ENCODE data around the gene AAGAB.
"Not testable (repeated sequence)": the region's sequence is repeated elsewhere in the genome, so short reads cannot be mapped to it uniquely, and the experiment has no call there.

AAGAB gene

GRCh38 chr15:67253101-67253500 lies 1.4 kb downstream of the AAGAB start:
- peaks cover 11% of the 10 kb centered on the region for H3K4me1 ChIP-seq (ENCODE audit: control insufficient read depth, insufficient read depth, low read length, unreplicated experiment)
- peaks cover 47% of the 10 kb centered on the region for H3K79me2 ChIP-seq (ENCODE audit: control insufficient read depth, insufficient read depth, low read length, unreplicated experiment)
- peak overlapping the region; percentile 92; the same call in 1 of the 2 replicates for H3K27ac ChIP-seq (ENCODE audit: low read depth, low read length)
- no peak overlapping the region for H2AFZ ChIP-seq (ENCODE audit: low read length, unreplicated experiment)
- no peaks in the 10 kb centered on the region for H3K36me3 ChIP-seq (ENCODE audit: insufficient read depth, low read length)
- no peaks in the 10 kb centered on the region for H3K27me3 ChIP-seq (ENCODE audit: insufficient read depth, low read length)
- peak overlapping the region; percentile 98 for H3K4me3 ChIP-seq (ENCODE audit: low read depth, low read length)

GRCh38 chr15:67251318-67251717 lies 3.1 kb downstream of the AAGAB start:
- H3K27me3 ChIP-seq (ENCODE audit: insufficient read depth, low read length): no peaks in the 10 kb centered on the region
- no peak overlapping the region for H2AFZ ChIP-seq (ENCODE audit: low read length, unreplicated experiment)
- no peak overlapping the region for H3K4me3 ChIP-seq (ENCODE audit: low read depth, low read length)
- H3K27ac ChIP-seq (ENCODE audit: low read depth, low read length): no peak overlapping the region
- peaks cover 6% of the 10 kb centered on the region; the same call in 1 of the 2 replicates for H3K36me3 ChIP-seq (ENCODE audit: insufficient read depth, low read length)
- peaks cover 60% of the 10 kb centered on the region for H3K79me2 ChIP-seq (ENCODE audit: control insufficient read depth, insufficient read depth, low read length, unreplicated experiment)
- peaks cover 11% of the 10 kb centered on the region for H3K4me1 ChIP-seq (ENCODE audit: control insufficient read depth, insufficient read depth, low read length, unreplicated experiment)

- Histone ChIP-seq H3K4me1 (ENCODE audit: control insufficient read depth, insufficient read depth, low read length, unreplicated experiment) (peaks cover 11% of the 10 kb centered on the region), H3K4me3 (ENCODE audit: low read depth, low read length) (no peak overlapping the region), H3K27ac (ENCODE audit: low read depth, low read length) (no peak overlapping the region), H3K36me3 (ENCODE audit: insufficient read depth, low read length) (peaks cover 6% of the 10 kb centered on the region; the same call in 1 of the 2 replicates), H3K79me2 (ENCODE audit: control insufficient read depth, insufficient read depth, low read length, unreplicated experiment) (peaks cover 72% of the 10 kb centered on the region), H3K27me3 (ENCODE audit: insufficient read depth, low read length) (no peaks in the 10 kb centered on the region), H2AFZ (ENCODE audit: low read length, unreplicated experiment) (no peak overlapping the region)
Observed at GRCh38 chr15:67249830-67250229, 4.6 kb downstream of the AAGAB start.

- H3K36me3 ChIP-seq (ENCODE audit: insufficient read depth, low read length): peaks cover 11% of the 10 kb centered on the region; the same call in 1 of the 2 replicates
- H3K79me2 ChIP-seq (ENCODE audit: control insufficient read depth, insufficient read depth, low read length, unreplicated experiment): peaks cover 73% of the 10 kb centered on the region
- no peak overlapping the region for H3K27ac ChIP-seq (ENCODE audit: low read depth, low read length)
- H2AFZ ChIP-seq (ENCODE audit: low read length, unreplicated experiment): no peak overlapping the region
- H3K4me1 ChIP-seq (ENCODE audit: control insufficient read depth, insufficient read depth, low read length, unreplicated experiment): peaks cover 7% of the 10 kb centered on the region
- no peak overlapping the region for H3K4me3 ChIP-seq (ENCODE audit: low read depth, low read length)
- H3K27me3 ChIP-seq (ENCODE audit: insufficient read depth, low read length): no peaks in the 10 kb centered on the region
Observed at GRCh38 chr15:67248011-67248505, 6.4 kb downstream of the AAGAB start.

DNA sequence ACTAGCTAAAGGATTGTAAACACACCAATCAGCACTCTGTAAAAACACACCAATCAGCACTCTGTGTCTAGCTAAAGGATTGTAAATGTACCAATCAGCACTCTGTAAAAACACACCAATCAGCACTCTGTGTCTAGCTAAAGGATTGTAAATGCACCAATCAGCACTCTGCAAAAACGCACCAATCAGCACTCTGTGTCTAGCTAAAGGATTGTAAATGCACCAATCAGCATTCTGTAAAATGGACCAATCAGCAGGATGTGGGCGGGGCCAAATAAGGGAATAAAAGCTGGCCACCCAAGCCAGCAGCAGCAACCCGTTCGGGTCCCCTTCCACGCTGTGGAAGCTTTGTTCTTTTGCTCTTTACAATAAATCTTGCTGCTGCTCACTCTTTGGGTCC lies 7.9 kb downstream of the AAGAB start:
- not testable (repeated sequence) for H2AFZ ChIP-seq (ENCODE audit: low read length, unreplicated experiment); H3K27me3 ChIP-seq (ENCODE audit: insufficient read depth, low read length); H3K27ac ChIP-seq (ENCODE audit: low read depth, low read length); H3K4me1 ChIP-seq (ENCODE audit: control insufficient read depth, insufficient read depth, low read length, unreplicated experiment); H3K4me3 ChIP-seq (ENCODE audit: low read depth, low read length)
- Histone ChIP-seq H3K36me3 (ENCODE audit: insufficient read depth, low read length) (peaks cover 11% of the 10 kb centered on the region; the same call in 1 of the 2 replicates), H3K79me2 (ENCODE audit: control insufficient read depth, insufficient read depth, low read length, unreplicated experiment) (peaks cover 66% of the 10 kb centered on the region)

- H3K36me3 ChIP-seq (ENCODE audit: insufficient read depth, low read length): peaks cover 11% of the 10 kb centered on the region; the same call in 1 of the 2 replicates
- no peak overlapping the region for H2AFZ ChIP-seq (ENCODE audit: low read length, unreplicated experiment)
- H3K4me1 ChIP-seq (ENCODE audit: control insufficient read depth, insufficient read depth, low read length, unreplicated experiment): peaks cover 7% of the 10 kb centered on the region
- no peak overlapping the region for H3K27ac ChIP-seq (ENCODE audit: low read depth, low read length)
- no peak overlapping the region for H3K4me3 ChIP-seq (ENCODE audit: low read depth, low read length)
- H3K27me3 ChIP-seq (ENCODE audit: insufficient read depth, low read length): no peaks in the 10 kb centered on the region
- H3K79me2 ChIP-seq (ENCODE audit: control insufficient read depth, insufficient read depth, low read length, unreplicated experiment): peaks cover 71% of the 10 kb centered on the region
Observed at GRCh38 chr15:67244971-67245478, 9.4 kb downstream of the AAGAB start.

- no peak overlapping the region for H3K4me3 ChIP-seq (ENCODE audit: low read depth, low read length)
Observed at GRCh38 chr15:67242708-67243111, 11.8 kb downstream of the AAGAB start.

DNA sequence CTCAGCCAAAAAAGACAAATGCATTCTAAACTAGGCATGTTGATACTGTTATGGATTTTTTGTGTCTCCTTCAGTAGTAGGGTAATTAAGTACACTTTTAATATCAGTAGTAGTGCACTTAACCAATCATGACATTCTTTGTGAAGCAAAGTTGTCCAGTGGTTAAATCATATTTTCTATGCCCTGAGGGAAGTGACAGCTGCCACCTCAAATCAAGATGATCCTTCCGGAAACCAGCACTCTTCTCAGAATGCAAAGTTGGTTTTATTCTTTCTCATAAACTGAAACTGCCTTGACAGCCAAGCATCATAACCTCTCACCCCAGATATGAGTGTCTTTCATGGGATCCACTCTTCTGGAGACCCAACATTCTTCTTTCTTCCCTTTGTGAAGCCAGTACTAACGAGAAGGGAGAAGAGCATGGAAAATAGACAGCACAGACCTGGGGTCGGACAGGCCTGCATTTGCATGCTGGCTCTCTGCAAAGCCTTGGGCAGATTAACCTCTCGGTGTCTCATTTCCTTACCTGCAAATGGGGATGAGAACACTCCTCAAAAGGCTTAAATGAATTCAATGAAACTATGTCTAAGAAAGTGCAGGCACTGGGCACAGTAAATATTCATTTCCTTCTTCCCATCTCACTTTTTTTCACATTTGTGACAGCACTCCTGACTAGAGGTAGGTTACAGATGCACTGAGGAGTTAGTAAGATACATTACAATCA lies 13.2 kb downstream of the AAGAB start:
- Histone ChIP-seq H3K27ac (ENCODE audit: low read depth, low read length) (no peak overlapping the region), H2AFZ (ENCODE audit: low read length, unreplicated experiment) (no peak overlapping the region), H3K36me3 (ENCODE audit: insufficient read depth, low read length) (peaks cover 5% of the 10 kb centered on the region; the same call in 1 of the 2 replicates), H3K4me1 (ENCODE audit: control insufficient read depth, insufficient read depth, low read length, unreplicated experiment) (peaks cover 22% of the 10 kb centered on the region), H3K4me3 (ENCODE audit: low read depth, low read length) (no peak overlapping the region), H3K79me2 (ENCODE audit: control insufficient read depth, insufficient read depth, low read length, unreplicated experiment) (peaks cover 75% of the 10 kb centered on the region), H3K27me3 (ENCODE audit: insufficient read depth, low read length) (no peaks in the 10 kb centered on the region)

More at GRCh38 chr15:67242708-67243111, 11.8 kb downstream of the AAGAB start:
- peaks cover 11% of the 10 kb centered on the region; the same call in 1 of the 2 replicates for H3K36me3 ChIP-seq (ENCODE audit: insufficient read depth, low read length)
- no peak overlapping the region for H3K27ac ChIP-seq (ENCODE audit: low read depth, low read length)
- peaks cover 22% of the 10 kb centered on the region for H3K4me1 ChIP-seq (ENCODE audit: control insufficient read depth, insufficient read depth, low read length, unreplicated experiment)
- no peak overlapping the region for H2AFZ ChIP-seq (ENCODE audit: low read length, unreplicated experiment)
- H3K79me2 ChIP-seq (ENCODE audit: control insufficient read depth, insufficient read depth, low read length, unreplicated experiment): peaks cover 76% of the 10 kb centered on the region
- H3K27me3 ChIP-seq (ENCODE audit: insufficient read depth, low read length): no peaks in the 10 kb centered on the region

- Histone ChIP-seq H3K36me3 (ENCODE audit: insufficient read depth, low read length) (peaks cover 4% of the 10 kb centered on the region; the same call in 1 of the 2 replicates), H3K27ac (ENCODE audit: low read depth, low read length) (peak overlapping the region; percentile 19; the same call in 1 of the 2 replicates), H3K79me2 (ENCODE audit: control insufficient read depth, insufficient read depth, low read length, unreplicated experiment) (peaks cover 67% of the 10 kb centered on the region), H2AFZ (ENCODE audit: low read length, unreplicated experiment) (no peak overlapping the region), H3K27me3 (ENCODE audit: insufficient read depth, low read length) (no peaks in the 10 kb centered on the region), H3K4me1 (ENCODE audit: control insufficient read depth, insufficient read depth, low read length, unreplicated experiment) (peaks cover 22% of the 10 kb centered on the region), H3K4me3 (ENCODE audit: low read depth, low read length) (no peak overlapping the region)
Observed at GRCh38 chr15:67240235-67241131, 14.0 kb downstream of the AAGAB start.

GRCh38 chr15:67232591-67232990 lies 21.9 kb downstream of the AAGAB start:
- Histone ChIP-seq H3K36me3 (ENCODE audit: insufficient read depth, low read length) (peaks cover 30% of the 10 kb centered on the region), H3K27ac (ENCODE audit: low read depth, low read length) (no peak overlapping the region), H3K27me3 (ENCODE audit: insufficient read depth, low read length) (no peaks in the 10 kb centered on the region), H3K79me2 (ENCODE audit: control insufficient read depth, insufficient read depth, low read length, unreplicated experiment) (peaks cover 8% of the 10 kb centered on the region), H3K4me3 (ENCODE audit: low read depth, low read length) (no peak overlapping the region), H3K4me1 (ENCODE audit: control insufficient read depth, insufficient read depth, low read length, unreplicated experiment) (no peaks in the 10 kb centered on the region), H2AFZ (ENCODE audit: low read length, unreplicated experiment) (no peak overlapping the region)
